Stomach (tissue), 19 donors: ENCODE data around the gene HSPB9. TPM values are rescaled to one million over a fixed set of nuclear protein-coding genes. Genes with fewer than 3 reads are reported as not detected.

Source experiments
- DNase-seq, 2 donors: peaks; one replicate each; pipeline versions ENCODE4 v3.0.0 to v3.0.0-alpha.2; 2013 to 2019
- H3K27ac ChIP-seq, 5 donors: fragments of 200-600 bp in 4 of 5; sonication (generic) in 4 of 5; one replicate each; pipeline ENCODE4 v1.5.1; 2013 to 2019; ENCODE audit warnings: mild to moderate bottlenecking in 1 of 5, moderate library complexity in 1 of 5
- H3K27me3 ChIP-seq, 3 donors: fragments of 200-600 bp; sonication (generic); one replicate each; pipeline ENCODE4 v1.5.1; 2017 to 2019; ENCODE audit warnings: mixed run types in 1 of 3
- H3K36me3 ChIP-seq, 4 donors: fragments of 200-600 bp; sonication (generic); 1 replicate in 3 of 4; 2 replicates in 1 of 4; pipeline ENCODE4 v1.5.1; 2016 to 2019
- H3K4me1 ChIP-seq, 4 donors: fragments of 200-600 bp; sonication (generic); one replicate each; pipeline ENCODE4 v1.5.1; 2016 to 2019
- H3K4me3 ChIP-seq, 4 donors: fragments of 200-600 bp; sonication (generic) in 3 of 4; one replicate each; pipeline ENCODE4 v1.5.1; 2016 to 2019; ENCODE audit warnings: mild to moderate bottlenecking in 1 of 4
- H3K9me3 ChIP-seq, 4 donors: fragments of 200-600 bp; sonication (generic); one replicate each; pipeline ENCODE4 v1.5.1; 2016 to 2019
- CTCF ChIP-seq, 7 experiments: fragments of 450-650 bp in 4 of 7; fragments of 200-600 bp in 3 of 7; sonication (generic) in 3 of 7; IDR thresholded peaks; one replicate each; pipeline ENCODE4 v1.5.1; 2016 to 2019; ENCODE audit warnings: antibody characterized with exemption in 7 of 7, control low read depth in 2 of 7, mild to moderate bottlenecking in 1 of 7
- EP300 ChIP-seq: sonication (generic); formaldehyde crosslinking; IDR thresholded peaks from one replicate; pipeline ENCODE4 v1.6.1; 2017; ENCODE audit warnings: antibody characterized with exemption
- POLR2A ChIP-seq, 4 donors: fragments of 450-650 bp; IDR thresholded peaks; one replicate each; pipeline ENCODE4 v1.6.1; 2016; ENCODE audit warnings: antibody characterized with exemption in 4 of 4, control low read depth in 2 of 4, mild to moderate bottlenecking in 1 of 4, moderate library complexity in 1 of 4
- POLR2AphosphoS5 ChIP-seq, 3 donors: sonication (generic); formaldehyde crosslinking; IDR thresholded peaks; one replicate each; pipeline ENCODE4 v1.6.1; 2016; ENCODE audit warnings: antibody characterized with exemption in 3 of 3
- WGBS, 5 donors: extraction: QIAGEN DNeasy Blood & Tissue Kit in 3 of 5; methylation state at CpG; one replicate each; pipeline versions ENCODE4 v1.1.5 to v1.1.7; 2013 to 2018; 5-methylcytosine and 5-hydroxymethylcytosine counted together
- intact Hi-C: fragments of 100-400 bp; cut with DNase I; formaldehyde crosslinking; loops from one replicate; pipeline ENCODE4 v1.15.1; 2023; ENCODE audit warnings: low total_unique reads
- long read RNA-seq, 10 donors: transcript quantifications; one replicate each; lab custom pipeline, GENCODE V29; 2026
- polyA plus RNA-seq, 3 donors: library from polyadenylated mRNA; stranded (reverse); fragments of 200-250 nt; gene quantifications; one replicate each; pipeline ENCODE4 v1.2.3, GENCODE V29; 2013
- total RNA-seq, 5 donors: library from RNA; depleted of rRNA; stranded (reverse); fragments of >200 nt; gene quantifications; one replicate each; pipeline versions ENCODE4 v1.1.0 to v1.2.3, GENCODE V29; 2014 to 2016
- donor health status: healthy with polysubstance abuse.
- donor health status: Bipolar disorder and iron deficiency.
- donor health status: healthy.

The HSPB9 gene
- total RNA-seq (not detected), polyA plus RNA-seq (under 1 TPM; 0.25 to 0.61 (median 0.35) TPM)
- long read RNA-seq, donor 1: 0 reads
- long read RNA-seq, donor 2: 0 reads
- long read RNA-seq, donor 3, partial matches to known transcripts: 0 of 1 reads
- long read RNA-seq, donor 3, other reads (novel, unspliced or antisense): 0 of 1 reads
- long read RNA-seq, donor 4, partial matches to known transcripts: 0 of 1 reads
- long read RNA-seq, donor 4, other reads (novel, unspliced or antisense): 0 of 1 reads
- long read RNA-seq, donor 5: 0 reads
- long read RNA-seq, donor 6, partial matches to known transcripts: 392 of 392 reads
- long read RNA-seq, donor 6, other reads (novel, unspliced or antisense): 0 of 392 reads
- long read RNA-seq, donor 7, partial matches to known transcripts: 0 of 1 reads
- long read RNA-seq, donor 7, other reads (novel, unspliced or antisense): 0 of 1 reads
- long read RNA-seq, donor 8, partial matches to known transcripts: 0 of 1 reads
- long read RNA-seq, donor 8, other reads (novel, unspliced or antisense): 0 of 1 reads
- long read RNA-seq, donor 9: 0 reads
- long read RNA-seq, donor 10: 0 reads

- no peaks in the 10 kb centered on the region for H3K9me3 ChIP-seq
- peak within 1 kb of the TSS; percentile 48 to 86 (median 58) for H3K27ac ChIP-seq
- peaks cover 21 to 48% (median 37%) of the 10 kb centered on the region in 4 donors for H3K4me1 ChIP-seq
- DNase-seq: peak; percentile 85 to 91
- H3K27me3 ChIP-seq: no peaks in the 10 kb centered on the region
- peak within 1 kb of the TSS in 3 of 4 donors; percentile 13 to 29 (median 18) for H3K4me3 ChIP-seq
- intact Hi-C loops: no loop called here
- WGBS, 5 donors: 33 to 67% (median 43%) methylated on average over 41 to 61 of the region's 61 CpGs
- H3K36me3 ChIP-seq: peaks cover 20 to 50% (median 47%) of the 10 kb centered on the region in 4 donors
- peak in 1 of 3 donors; percentile 11 for TF ChIP-seq POLR2AphosphoS5 (IDR thresholded peaks at IDR 0.05)
- TF ChIP-seq EP300: no peak
Observed at GRCh38 chr17:42122371-42123303, at the start of gene HSPB9. TSS of gene HSPB9 (plus strand) at chr17:42122804. CDS start at chr17:42122851, 47 bp downstream.

GRCh38 chr17:42075789-42076188 lies 46.8 kb upstream of the HSPB9 start:
- no peak for DNase-seq
- Histone ChIP-seq H3K4me3 (no peak overlapping the region), H3K4me1 (peaks cover 11 to 14% (median 12%) of the 10 kb centered on the region in 4 donors), H3K27ac (no peak overlapping the region), H3K36me3 (no peaks in the 10 kb centered on the region), H3K27me3 (peaks cover 0 to 41% (median 26%) of the 10 kb centered on the region in 3 donors), H3K9me3 (no peaks in the 10 kb centered on the region)
- 74 to 79% (median 75%) methylated on average over 6 of the region's 6 CpGs for WGBS, 5 donors
- intact Hi-C loops: no loop called here
- TF ChIP-seq EP300 (no peak), CTCF (IDR thresholded peaks at IDR 0.05) (no peak), POLR2AphosphoS5 (IDR thresholded peaks at IDR 0.05) (no peak), POLR2A (IDR thresholded peaks at IDR 0.05) (no peak)

GRCh38 chr17:42076797-42077559 lies 45.6 kb upstream of the HSPB9 start:
- TF ChIP-seq EP300: no peak
- TF ChIP-seq POLR2AphosphoS5 (IDR thresholded peaks at IDR 0.05): no peak
- TF ChIP-seq CTCF (IDR thresholded peaks at IDR 0.05): no peak
- no peak for TF ChIP-seq POLR2A (IDR thresholded peaks at IDR 0.05)
- intact Hi-C loops: no loop called here
- 72 to 85% (median 76%) methylated on average over 4 of the region's 4 CpGs for WGBS, 5 donors
- DNase-seq: no peak
- H3K4me3 ChIP-seq: no peak overlapping the region
- H3K9me3 ChIP-seq: no peaks in the 10 kb centered on the region
- H3K27ac ChIP-seq: no peak overlapping the region
- H3K36me3 ChIP-seq: no peaks in the 10 kb centered on the region
- H3K4me1 ChIP-seq: peaks cover 7 to 10% (median 9%) of the 10 kb centered on the region in 4 donors
- peaks cover 0 to 29% (median 14%) of the 10 kb centered on the region in 3 donors for H3K27me3 ChIP-seq

GRCh38 chr17:42077755-42078154 lies 44.8 kb upstream of the HSPB9 start:
- intact Hi-C loops: no loop called here
- Histone ChIP-seq H3K27me3 (peaks cover 0 to 21% (median 6%) of the 10 kb centered on the region in 3 donors), H3K9me3 (no peaks in the 10 kb centered on the region), H3K4me3 (no peak overlapping the region), H3K36me3 (no peaks in the 10 kb centered on the region), H3K27ac (no peak overlapping the region), H3K4me1 (peaks cover 0 to 2% (median 1%) of the 10 kb centered on the region in 4 donors)
- 81 to 100% (median 91%) methylated on average over 3 to 5 of the region's 5 CpGs for WGBS, 5 donors
- TF ChIP-seq POLR2A (IDR thresholded peaks at IDR 0.05) (no peak), CTCF (IDR thresholded peaks at IDR 0.05) (no peak), EP300 (no peak), POLR2AphosphoS5 (IDR thresholded peaks at IDR 0.05) (no peak)
- no peak for DNase-seq
